HG03354 (cell line): ENCODE data around the gene SYNRG.

Source experiments
- ATAC-seq: cut with Tn5 transposase; IDR thresholded peaks from one replicate; pipeline ENCODE4 v1.9.1; 2021; ENCODE audit warnings: mild to moderate bottlenecking; ENCODE audit not compliant: unreplicated experiment, poor library complexity, severe bottlenecking

Gene SYNRG

DNA sequence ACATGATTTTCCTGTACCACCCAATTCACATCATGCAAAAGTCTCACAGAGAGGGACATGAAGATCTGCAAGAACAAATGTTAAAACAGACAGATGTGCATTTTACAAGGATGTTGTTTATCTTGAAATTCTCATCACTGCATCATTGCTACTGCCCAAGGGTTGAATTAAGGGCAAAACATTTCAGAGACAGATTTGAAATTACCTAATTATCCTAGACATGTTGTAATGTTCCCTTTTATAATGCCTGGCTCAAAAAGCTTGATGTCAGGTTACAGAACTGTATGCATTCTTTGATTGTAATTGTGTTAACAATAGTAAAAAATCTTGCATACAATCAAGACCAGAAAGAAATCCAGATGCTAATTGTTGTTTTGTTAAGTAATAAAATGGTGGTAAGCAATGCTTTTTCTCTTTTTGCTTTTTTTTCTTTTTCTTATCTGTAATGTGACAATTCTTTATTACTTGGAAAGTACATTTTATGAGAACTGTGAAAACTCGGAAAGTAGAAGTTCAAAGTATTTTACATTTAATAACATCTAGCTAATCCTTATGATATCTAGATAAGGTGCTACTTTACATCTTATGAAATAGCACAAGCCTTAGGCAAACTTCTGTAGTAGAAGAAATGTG is 123.2 kb downstream of the SYNRG start:
- no peak for ATAC-seq

DNA sequence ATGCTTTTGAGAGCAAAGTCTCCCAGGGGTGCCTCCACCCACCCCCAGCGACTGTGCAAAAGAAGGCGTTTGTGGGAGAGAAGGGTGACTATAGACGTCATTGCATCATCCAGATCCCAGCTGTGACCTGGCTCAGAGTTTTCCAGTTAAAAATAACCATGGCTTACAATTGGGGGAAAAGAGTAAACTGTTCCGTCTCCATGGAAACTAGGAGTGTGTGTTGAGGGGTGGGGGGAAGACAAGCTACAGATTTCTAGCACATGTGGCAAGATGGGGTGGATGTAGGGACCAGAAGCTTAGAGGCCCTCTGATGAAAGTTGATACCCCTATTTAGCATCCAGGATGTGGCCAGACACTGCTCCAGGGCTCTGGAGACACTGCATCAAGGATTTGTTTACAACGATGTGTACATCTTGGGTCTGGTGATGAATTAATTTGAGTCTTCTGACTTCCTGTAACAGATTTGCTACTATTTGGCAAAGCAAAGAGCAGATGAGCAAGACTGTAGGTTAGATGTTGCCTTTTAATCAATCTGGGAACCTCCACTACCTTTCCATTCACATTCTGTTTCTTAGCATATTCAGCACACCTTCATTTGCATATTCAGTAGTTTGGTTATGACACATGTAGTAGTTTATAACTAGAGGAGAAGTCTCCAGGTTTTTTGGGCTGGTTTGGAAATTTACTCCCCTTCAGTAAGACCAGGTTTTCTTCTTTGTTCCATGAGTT is 125.7 kb downstream of the SYNRG start:
- ATAC-seq, result no peak

DNA sequence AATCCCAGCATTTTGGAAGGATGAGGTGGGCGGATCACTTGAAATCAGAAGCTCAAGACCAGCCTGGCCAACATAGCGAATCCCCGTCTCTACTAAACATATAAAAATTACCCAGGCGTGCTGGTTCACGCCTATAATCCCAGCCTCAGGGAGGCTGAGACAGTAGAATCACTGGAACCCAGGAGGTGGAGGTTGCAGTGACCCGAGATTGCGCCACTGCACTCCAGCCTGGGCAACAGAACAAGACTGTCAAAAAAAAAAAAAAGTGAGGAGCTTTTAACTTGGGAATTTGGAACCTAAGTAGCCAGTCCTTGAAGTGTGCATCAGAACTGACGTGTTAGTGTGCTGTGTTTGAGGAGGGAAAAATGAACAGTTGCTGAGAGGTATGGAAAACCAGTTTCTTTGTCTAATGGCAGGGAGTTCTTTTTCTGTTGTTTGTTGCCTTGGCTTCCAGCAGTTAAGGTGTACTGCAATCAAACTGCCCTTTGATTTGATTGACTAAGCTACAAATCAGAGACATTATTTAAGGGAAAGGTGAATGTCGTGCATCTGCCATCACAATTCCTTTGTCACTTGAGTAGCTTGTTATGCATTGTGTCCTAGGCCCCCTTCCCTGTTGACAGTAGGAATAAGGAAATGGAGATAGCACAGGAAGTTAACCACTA is 128.1 kb downstream of the SYNRG start:
- no peak for ATAC-seq

DNA sequence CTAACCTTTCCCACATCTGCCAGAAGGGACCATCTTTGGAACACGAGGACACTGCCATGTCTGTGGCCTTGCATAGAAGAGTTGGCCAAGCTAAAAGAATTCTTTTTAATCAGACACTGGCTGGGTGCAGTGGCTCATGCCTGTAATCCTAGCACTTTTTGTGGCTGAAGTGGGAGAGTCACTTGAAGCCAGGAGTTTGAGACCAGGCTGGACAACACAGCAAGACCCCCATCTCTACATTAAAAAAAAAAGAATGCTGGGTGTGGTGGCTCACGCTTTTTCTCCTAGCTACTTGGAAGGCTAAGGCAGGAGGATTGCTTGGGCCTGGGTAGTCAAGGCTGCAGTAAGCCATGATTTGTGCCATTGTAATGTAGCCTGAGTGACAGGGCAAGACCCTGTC is 128.8 kb downstream of the SYNRG start:
- ATAC-seq, result no peak

DNA sequence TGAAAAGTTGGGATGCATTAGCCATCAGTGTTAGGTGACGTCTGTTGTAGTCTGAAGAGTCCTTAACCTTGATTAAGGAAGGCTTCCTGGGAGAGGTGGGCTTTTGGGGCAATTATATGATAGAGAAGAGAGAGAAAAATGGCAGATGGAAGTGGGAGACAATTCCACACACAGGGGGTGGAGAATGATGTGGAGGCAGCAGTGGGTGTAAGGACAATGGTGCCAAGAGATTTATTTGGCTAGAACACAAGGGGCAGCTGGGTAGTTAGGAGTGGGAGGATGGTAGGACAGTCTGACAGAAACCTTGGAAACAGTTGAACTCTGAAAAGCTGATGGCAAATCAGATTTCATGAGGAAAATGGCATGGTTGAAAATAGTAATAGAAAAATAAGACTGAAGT is 130.2 kb downstream of the SYNRG start:
- ATAC-seq, result no peak

DNA sequence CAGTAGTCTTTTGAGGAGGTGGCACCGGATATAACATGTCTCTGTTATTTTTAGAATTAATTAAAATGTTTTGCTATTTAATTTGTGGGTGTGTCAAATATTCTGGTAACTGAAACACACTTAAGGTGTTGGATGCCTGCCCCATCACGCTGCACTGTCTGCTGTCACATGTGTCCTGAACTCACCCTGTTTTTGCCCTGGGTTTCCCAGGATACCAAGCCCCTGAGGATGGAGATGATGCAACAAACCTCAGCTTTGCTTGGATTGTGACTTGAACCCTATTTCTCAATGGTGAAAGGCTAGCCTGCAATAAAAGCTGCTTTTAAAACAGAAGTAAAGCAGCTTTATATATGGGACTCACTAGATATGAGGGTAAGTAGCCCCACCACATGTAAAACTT is 131.0 kb downstream of the SYNRG start:
- ATAC-seq, result no peak

DNA sequence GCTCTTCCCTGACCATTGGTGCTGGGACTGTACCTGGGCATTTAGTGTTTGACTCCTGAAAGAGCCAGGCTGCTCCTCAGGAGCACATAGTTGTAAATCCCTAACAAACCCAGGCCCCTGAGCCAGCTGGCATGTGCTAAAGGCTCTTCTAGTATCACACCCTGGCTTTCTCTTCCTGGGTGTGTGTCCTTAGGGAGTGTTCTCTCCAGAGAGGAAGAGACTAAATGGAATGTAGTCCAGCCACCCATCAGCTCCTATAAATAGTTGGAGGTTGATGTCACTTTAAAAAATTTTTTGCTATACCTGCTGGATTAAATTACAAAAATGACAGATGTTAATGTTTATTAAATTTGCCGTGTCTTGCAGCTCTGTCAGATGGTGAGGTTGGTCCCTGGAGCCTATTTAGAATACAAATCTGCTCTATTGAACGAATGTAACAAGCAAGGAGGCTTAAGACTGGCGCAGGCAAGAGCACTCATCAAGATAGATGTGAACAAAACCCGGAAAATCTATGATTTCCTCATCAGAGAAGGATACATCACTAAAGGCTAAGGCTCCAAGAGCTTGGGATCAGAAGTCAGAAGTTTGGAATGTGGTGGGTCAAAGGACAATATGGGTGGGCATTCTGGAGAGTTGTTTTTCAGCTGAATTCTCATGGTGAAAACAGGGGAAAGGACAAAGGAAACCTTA is 132.6 kb downstream of the SYNRG start:
- no peak for ATAC-seq

DNA sequence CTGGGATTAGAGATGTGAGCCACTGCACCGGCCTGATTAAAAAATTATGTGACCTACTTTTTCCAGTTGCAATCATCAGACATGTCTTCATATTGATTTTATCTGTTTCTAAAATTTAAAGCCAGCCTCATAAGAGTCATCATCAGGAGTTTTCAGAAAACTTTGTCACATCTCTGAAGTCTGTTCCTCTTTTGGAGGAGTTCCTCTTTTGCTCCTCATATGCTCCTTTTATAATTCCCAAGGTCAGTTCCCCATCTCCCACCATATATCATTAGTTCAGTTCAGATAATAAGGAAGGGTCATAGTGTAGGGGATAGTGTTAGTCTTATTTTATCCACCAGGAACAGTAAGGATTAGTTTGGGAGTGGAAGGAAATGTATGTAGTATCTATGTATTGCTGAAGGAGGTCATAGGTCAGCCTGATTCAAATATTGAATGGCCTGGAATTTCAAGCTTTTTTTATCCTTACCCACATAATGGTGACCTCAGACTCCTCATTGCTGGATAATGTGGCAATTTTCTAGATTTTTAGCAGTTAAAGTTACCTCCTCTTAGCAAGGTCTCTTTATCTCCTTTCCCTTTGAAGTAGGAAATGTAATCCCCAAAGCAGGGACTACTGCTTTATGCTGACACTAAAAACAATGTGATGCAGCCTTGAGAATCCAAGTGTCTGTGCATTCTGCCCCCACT is 133.3 kb downstream of the SYNRG start:
- no peak for ATAC-seq

DNA sequence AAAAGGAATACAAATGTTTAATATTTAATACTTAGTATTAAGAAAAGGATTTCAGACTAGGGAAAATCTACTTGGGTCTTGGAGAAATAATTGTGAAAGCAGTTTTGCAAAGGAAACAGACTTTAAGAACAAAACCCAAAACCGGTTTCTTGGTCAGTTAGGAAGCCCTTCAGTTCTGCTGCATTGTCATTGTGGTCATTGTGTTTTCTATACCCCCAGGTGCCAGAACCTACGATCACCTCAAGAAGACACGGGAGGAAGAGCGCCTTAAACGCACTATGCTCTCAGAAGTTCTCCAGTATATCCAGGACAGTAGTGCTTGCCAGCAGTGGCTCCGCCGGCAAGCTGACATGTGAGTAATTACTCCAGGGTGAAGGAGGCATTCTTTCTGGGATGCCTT is 139.0 kb downstream of the SYNRG start:
- no peak for ATAC-seq

DNA sequence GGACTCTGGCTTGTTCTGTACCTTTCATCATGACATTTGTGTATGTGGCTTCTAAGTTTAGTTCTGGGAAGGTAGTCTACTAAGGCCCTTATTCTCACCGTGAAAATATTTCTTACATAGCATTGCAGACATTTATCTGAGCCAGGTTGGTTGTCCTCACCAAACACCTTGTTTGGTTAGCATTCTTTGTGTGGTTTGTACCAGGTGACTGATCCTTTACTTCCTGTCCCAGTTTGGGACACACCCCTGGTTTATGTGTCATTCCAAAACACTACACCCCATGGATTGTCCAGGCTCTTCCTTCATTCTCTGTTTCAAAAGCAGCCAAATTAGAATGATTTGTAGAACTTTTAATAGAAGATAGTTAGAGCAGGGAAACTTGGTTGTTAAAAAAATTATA is 142.7 kb downstream of the SYNRG start:
- ATAC-seq, result no peak

DNA sequence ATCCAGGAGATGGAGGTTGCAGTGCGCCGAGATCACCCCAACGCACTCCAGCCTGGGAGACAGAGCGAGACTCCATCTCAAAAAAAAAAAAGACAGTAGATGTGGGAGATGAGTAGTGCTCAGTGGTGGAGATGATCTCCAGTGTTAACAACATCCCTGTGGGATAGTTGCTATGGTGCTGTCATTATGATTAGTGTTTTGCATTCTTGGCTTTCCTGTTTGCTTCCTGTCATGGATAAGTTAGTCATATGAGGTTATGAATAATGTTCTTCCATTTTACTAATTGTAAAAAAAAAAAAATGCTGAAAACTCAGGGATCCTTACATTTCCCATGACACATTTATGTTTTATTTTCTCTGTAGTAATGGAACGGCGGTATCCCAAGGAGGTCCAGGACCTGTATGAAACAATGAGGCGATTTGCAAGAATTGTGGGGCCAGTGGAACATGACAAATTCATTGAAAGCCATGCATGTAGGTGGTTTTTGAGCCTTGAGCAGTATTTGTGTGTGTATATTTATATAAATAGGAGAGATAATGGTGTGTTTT is 144.1 kb downstream of the SYNRG start:
- no peak for ATAC-seq
